PC-3 (cell line): Measurements from ENCODE around the gene CSNK2A2. TPM values are rescaled to one million over a fixed set of nuclear protein-coding genes. Genes with fewer than 3 reads are reported as not detected.

ENCODE experiments used
- ATAC-seq: fragments of 200-7000 bp; cut with Tn5 transposase; 2 replicates; pipeline ENCODE4 v1.9.1; 2020; ENCODE audit warnings: mild to moderate bottlenecking, moderate library complexity
- Bru-seq: library from RNA; stranded (reverse); fragments of 400-500 nt; gene quantifications from one replicate; lab custom pipeline; 2021; lab: Mats Ljungman, UMichigan
- BruChase-seq, 2 experiments: library from RNA; stranded (reverse); fragments of 400-500 nt; gene quantifications; one replicate each; lab custom pipeline; 2021; lab: Mats Ljungman, UMichigan
- BruUV-seq: library from RNA; stranded (reverse); fragments of 400-500 nt; replicated peaks from 2 replicates; lab custom pipeline; 2021; lab: Mats Ljungman, UMichigan
- CTCF ChIA-PET: fragments of 300-600 bp; sonication (Branson Sonifier 250); formaldehyde crosslinking; loops from one replicate; lab custom pipeline; 2022; ENCODE audit warnings: antibody characterized with exemption; lab: Charles Lee
- POLR2A ChIA-PET: fragments of 300-600 bp; sonication (Branson Sonifier 250); formaldehyde crosslinking; loops from one replicate; lab custom pipeline; 2022; ENCODE audit warnings: antibody characterized with exemption; ENCODE audit not compliant: unreplicated experiment; lab: Charles Lee
- DNase-seq: peaks from one replicate; pipeline ENCODE4 v3.0.0-alpha.2; 2015
- H2AFZ ChIP-seq: fragments of 300-600 bp; sonication (generic); 2 replicates; pipeline ENCODE4 v1.6.0; 2016; ENCODE audit warnings: antibody characterized with exemption, low read length
- H3F3A ChIP-seq: fragments of 300-600 bp; sonication (generic); one replicate; pipeline ENCODE4 v1.6.0; 2017; ENCODE audit warnings: antibody characterized with exemption, low read length, control low read depth, mild to moderate bottlenecking; ENCODE audit not compliant: unreplicated experiment
- H3K27ac ChIP-seq: fragments of 300-600 bp; sonication (generic); 2 replicates; pipeline ENCODE4 v1.5.1; 2016; ENCODE audit warnings: mild to moderate bottlenecking, low read length
- H3K27me3 ChIP-seq: fragments of 300-600 bp; sonication (generic); 2 replicates; pipeline ENCODE4 v1.6.1; 2016; ENCODE audit warnings: low read length, mixed read lengths
- H3K36me3 ChIP-seq: fragments of 300-600 bp; sonication (generic); 2 replicates; pipeline ENCODE4 v1.6.1; 2016; ENCODE audit warnings: low read depth, mixed run types, low read length, mixed read lengths
- H3K4me1 ChIP-seq: fragments of 300-600 bp; sonication (generic); 2 replicates; pipeline ENCODE4 v1.5.1; 2016; ENCODE audit warnings: low read length; ENCODE audit not compliant: insufficient read depth
- H3K4me2 ChIP-seq: fragments of 300-600 bp; sonication (generic); 2 replicates; pipeline ENCODE4 v1.6.0; 2016; ENCODE audit warnings: low read length
- H3K4me3 ChIP-seq: fragments of 300-600 bp; sonication (generic); 2 replicates; pipeline ENCODE4 v1.5.1; 2016; ENCODE audit warnings: mild to moderate bottlenecking, low read length, mixed read lengths
- H3K79me2 ChIP-seq: fragments of 300-600 bp; sonication (generic); 2 replicates; pipeline ENCODE4 v1.6.1; 2017; ENCODE audit warnings: low read length, mixed read lengths
- H3K9ac ChIP-seq: fragments of 300-600 bp; sonication (generic); 2 replicates; pipeline ENCODE4 v1.6.0; 2016; ENCODE audit warnings: mild to moderate bottlenecking, low read length
- H3K9me2 ChIP-seq: fragments of 300-600 bp; sonication (generic); replicated peaks from 2 replicates; pipeline ENCODE4 v1.6.1; 2016; ENCODE audit warnings: mixed run types, low read length, mixed read lengths
- H3K9me3 ChIP-seq: fragments of 300-600 bp; sonication (generic); 2 replicates; pipeline ENCODE4 v1.6.1; 2016; ENCODE audit warnings: low read length, mixed read lengths
- H4K20me1 ChIP-seq: fragments of 300-600 bp; sonication (generic); 2 replicates; pipeline ENCODE4 v1.6.1; 2016; ENCODE audit warnings: low read length, mixed read lengths
- CTCF ChIP-seq: fragments of 300-600 bp; sonication (generic); conservative IDR thresholded peaks from 2 replicates; pipeline ENCODE4 v1.5.1; 2017; ENCODE audit warnings: antibody characterized with exemption, low read depth, mild to moderate bottlenecking, low read length
- EZH2 ChIP-seq: fragments of 300-600 bp; sonication (generic); IDR thresholded peaks from one replicate; pipeline ENCODE4 v1.6.1; 2017; ENCODE audit warnings: antibody characterized with exemption, mild to moderate bottlenecking, low read length; ENCODE audit not compliant: unreplicated experiment
- EZH2phosphoT487 ChIP-seq: fragments of 300-600 bp; sonication (generic); IDR thresholded peaks from 2 replicates; pipeline ENCODE4 v1.6.1; 2018; ENCODE audit warnings: mild to moderate bottlenecking, antibody characterized with exemption, low read length, borderline replicate concordance
- intact Hi-C: fragments of 100-400 bp; cut with micrococcal nuclease; formaldehyde crosslinking; loops from 2 replicates; pipeline ENCODE4 v1.9.0; 2023
- long read RNA-seq: library from polyadenylated mRNA; unstranded; transcript quantifications from one replicate; pipeline ENCODE4 v2.0.0, GENCODE V29; 2021; ENCODE audit not compliant: unreplicated experiment
- total RNA-seq: library from RNA; depleted of rRNA; stranded (reverse); fragments of >200 nt; gene quantifications from 2 replicates; pipeline ENCODE4 v1.2.3, GENCODE V29; 2014; rRNA removed

CSNK2A2 gene
- total RNA-seq (14.2 and 17.7 TPM in 2 replicates), Bru-seq, nascent RNA (percentile 79 among the genes with signal in this experiment), BruChase-seq, experiment 1, labeled RNA remaining after a 6-hour chase (percentile 89 among the genes with signal in this experiment), BruChase-seq, experiment 2, labeled RNA remaining after a 2-hour chase (percentile 84 among the genes with signal in this experiment)
- long read RNA-seq, transcript CSNK2A2-201 (12 exons, 1,701 nt) = major isoform, 19 of 45 reads
- long read RNA-seq, partial matches to known transcripts = 7 of 45 reads
- long read RNA-seq, other reads (novel, unspliced or antisense) = 19 of 45 reads

- CTCF ChIA-PET = interaction anchor here (0.6 kb wide), 1 partner anchor 176 kb away, joined by 3 read pairs; no protein-coding TSS in a partner anchor
- no TSS peak for BruUV-seq
These were observed at the start of gene CSNK2A2 for GRCh38 chr16:58198022-58198683. TSS of gene CSNK2A2 (minus strand) at chr16:58198106. CDS start at chr16:58197736, 370 bp downstream.

GRCh38 chr16:58243528-58244004 lies 45.7 kb upstream of the CSNK2A2 start:
- ChIA-PET POLR2A (no interaction called here), CTCF (no interaction called here)
- BruUV-seq = no TSS peak
- Histone ChIP-seq H3K4me3 (no peak overlapping the region), H3K27ac (no peak overlapping the region), H2AFZ (no peak overlapping the region), H3K4me2 (no peak overlapping the region), H3K9ac (no peak overlapping the region), H3K4me1 (no peaks in the 10 kb centered on the region), H4K20me1 (no peaks in the 10 kb centered on the region), H3K9me3 (no peaks in the 10 kb centered on the region), H3K36me3 (no peaks in the 10 kb centered on the region), H3F3A (no peaks in the 10 kb centered on the region), H3K9me2 (no peaks in the 10 kb centered on the region), H3K27me3 (peaks cover 10% of the 10 kb centered on the region; the same call in 1 of the 2 replicates), H3K79me2 (no peaks in the 10 kb centered on the region)
- TF ChIP-seq EZH2 = no peak
- no peak for TF ChIP-seq EZH2phosphoT487
- no peak for TF ChIP-seq CTCF
- ATAC-seq (peak; percentile 70), DNase-seq (peak; percentile 58)
- intact Hi-C loops = no loop called here

More at GRCh38 chr16:58198022-58198683, at the start of gene CSNK2A2:
- POLR2A ChIA-PET = no interaction called here
- no peak for TF ChIP-seq EZH2phosphoT487
- TF ChIP-seq CTCF = no peak
- TF ChIP-seq EZH2 = no peak
- Histone ChIP-seq H3F3A (no peaks in the 10 kb centered on the region), H3K36me3 (peaks cover 16% of the 10 kb centered on the region; the same call in 1 of the 2 replicates), H4K20me1 (0 out of 2 replicates have a peak, but pooled peaks cover 4% of the 10 kb centered on the region), H3K9ac (peak within 1 kb of the TSS; percentile 68), H3K4me2 (peak within 1 kb of the TSS; percentile 98), H3K27ac (no peak within 1 kb of the TSS), H3K79me2 (peaks cover 38% of the 10 kb centered on the region), H3K4me1 (peaks cover 5% of the 10 kb centered on the region), H3K4me3 (peak within 1 kb of the TSS; percentile 96), H3K27me3 (no peaks in the 10 kb centered on the region), H3K9me2 (no peaks in the 10 kb centered on the region), H2AFZ (peak within 1 kb of the TSS; percentile 89), H3K9me3 (no peaks in the 10 kb centered on the region)
- ATAC-seq (peak; percentile 94), DNase-seq (peak; percentile 61)
- intact Hi-C loops = loop anchor here (5.0 kb wide), 1 partner anchor 71 kb away; the partner anchor contains the start of gene CFAP20
